Left renal cortex interstitium (tissue), 4 donors: ENCODE results near the gene SPEG. TPM values are rescaled to one million over a fixed set of nuclear protein-coding genes. Genes with fewer than 3 reads are reported as not detected.

Experiments
- DNase-seq, 4 donors: peaks; one replicate each; pipeline ENCODE4 v3.0.0-alpha.2; 2013; ENCODE audit warnings: low read depth in 4 of 4, low spot score in 2 of 4, missing footprints in 1 of 4
- polyA plus RNA-seq, 4 donors: library from polyadenylated mRNA; unstranded; fragments of 120-200 nt; gene quantifications; one replicate each; pipeline ENCODE4 v1.2.1, GENCODE V29; 2013; ENCODE audit not compliant: insufficient read length in 4 of 4

Gene SPEG
- polyA plus RNA-seq, 4 donors: 10.7 to 18.1 (median 14.7) TPM

- no peak for DNase-seq
These were observed 106.3 kb downstream of the SPEG start for GRCh38 chr2:219540784-219541504.

- DNase-seq: no peak
These were observed 107.1 kb downstream of the SPEG start for GRCh38 chr2:219541611-219542180.

- no peak for DNase-seq
These were observed 108.4 kb downstream of the SPEG start for GRCh38 chr2:219542931-219543595.

- DNase-seq: peak; percentile 83 to 97 (median 96)
These were observed 109.1 kb downstream of the SPEG start, which contains the start of the genes CHPF and TMEM198 for GRCh38 chr2:219543596-219544358. Gene CHPF (minus strand): TSS chr2:219543809. CDS start chr2:219543538, 271 bp downstream. Gene TMEM198 (plus strand): TSS chr2:219544028. CDS start chr2:219544728, 700 bp downstream.

- DNase-seq: no peak
These were observed 109.9 kb downstream of the SPEG start for GRCh38 chr2:219544567-219544966.

- DNase-seq: no peak
These were observed 110.8 kb downstream of the SPEG start for GRCh38 chr2:219545295-219545942.

GRCh38 chr2:219545943-219546352, 111.3 kb downstream of the SPEG start:
- DNase-seq: no peak

GRCh38 chr2:219547621-219548020, 113.0 kb downstream of the SPEG start:
- no peak for DNase-seq

Other genes starting within 250 kb of the SPEG start
- 10 to 100 TPM; 34.0 to 51.5 (median 43.8) TPM for gene ZFAND2B, start 228.1 kb upstream of the SPEG start, polyA plus RNA-seq
- 10 to 100 TPM; 34.8 to 50.4 (median 35.0) TPM for gene ABCB6, start 215.9 kb upstream of the SPEG start, polyA plus RNA-seq
- gene ATG9A, start 205.2 kb upstream of the SPEG start, polyA plus RNA-seq: 10 to 100 TPM; 39.7 to 46.4 (median 42.8) TPM
- 10 to 100 TPM; 36.0 to 86.5 (median 60.2) TPM for gene ANKZF1, start 205.0 kb upstream of the SPEG start, polyA plus RNA-seq
- gene GLB1L, start 189.4 kb upstream of the SPEG start, polyA plus RNA-seq: 10 to 100 TPM; 16.5 to 24.9 (median 24.1) TPM
- gene STK16, start 189.4 kb upstream of the SPEG start, polyA plus RNA-seq: 10 to 100 TPM; 37.9 to 44.0 (median 41.0) TPM
- under 1 TPM; 0.49 to 0.94 (median 0.86) TPM for gene TUBA4B, start 181.6 kb upstream of the SPEG start, polyA plus RNA-seq
- gene TUBA4A, start 180.9 kb upstream of the SPEG start, polyA plus RNA-seq: 10 to 100 TPM; 31.7 to 39.1 (median 33.6) TPM
- 10 to 100 TPM; 68.5 to 91.1 (median 75.5) TPM for gene DNAJB2, start 155.5 kb upstream of the SPEG start, polyA plus RNA-seq
- under 1 TPM; 0.16 to 0.57 (median 0.22) TPM for gene PTPRN, start 125.4 kb upstream of the SPEG start, polyA plus RNA-seq
- not detected for gene RESP18, start 102.1 kb upstream of the SPEG start, polyA plus RNA-seq
- 10 to 100 TPM; 54.3 to 73.8 (median 69.2) TPM for gene DNPEP, start 46.9 kb upstream of the SPEG start, polyA plus RNA-seq
- 1 to 10 TPM; 7.4 to 9.3 (median 8.1) TPM for gene DES, start 16.5 kb upstream of the SPEG start, polyA plus RNA-seq
- gene GMPPA, start 64.0 kb downstream of the SPEG start, polyA plus RNA-seq: 10 to 100 TPM; 32.8 to 41.9 (median 37.8) TPM
- under 1 TPM; 0.10 to 0.33 (median 0.17) TPM for gene ASIC4, start 79.6 kb downstream of the SPEG start, polyA plus RNA-seq
- 10 to 100 TPM; 27.8 to 51.8 (median 34.8) TPM for gene CHPF, start 109.0 kb downstream of the SPEG start, polyA plus RNA-seq
- gene TMEM198, start 109.2 kb downstream of the SPEG start, polyA plus RNA-seq: 1 to 10 TPM; 2.7 to 5.0 (median 3.6) TPM
- gene OBSL1, start 136.7 kb downstream of the SPEG start, polyA plus RNA-seq: 100 to 1,000 TPM; 127 to 208 (median 175) TPM
- 1 to 10 TPM in 2 of 4 donors, under 1 TPM in 2; 0.46 to 2.4 (median 1.3) TPM for gene INHA, start 137.5 kb downstream of the SPEG start, polyA plus RNA-seq
- 10 to 100 TPM; 16.7 to 37.6 (median 28.7) TPM for gene STK11IP, start 163.0 kb downstream of the SPEG start, polyA plus RNA-seq
- 10 to 100 TPM in 2 of 4 donors, 1 to 10 TPM in 2; 7.6 to 14.2 (median 10.8) TPM for gene SLC4A3, start 192.8 kb downstream of the SPEG start, polyA plus RNA-seq